ENCODE data around the gene ACSF2.

GRCh38 chr17:50422738-50423137 lies 3.3 kb upstream of the ACSF2 start:
- TF ChIP-seq POLR2A (IDR thresholded peaks at IDR 0.05; ENCODE audit: low read depth, low read length) = no peak
- no peak for TF ChIP-seq POLR2AphosphoS5 (IDR thresholded peaks at IDR 0.05; ENCODE audit: low read depth, low read length)
- no peak for TF ChIP-seq TAF1 (IDR thresholded peaks at IDR 0.05; ENCODE audit: borderline replicate concordance, low read depth, low read length)

Data from GM12892 (cell line).